ENCODE results near the gene PIGR. TPM values are rescaled to one million over a fixed set of nuclear protein-coding genes. Genes with fewer than 3 reads are reported as not detected.

Gene PIGR
- total RNA-seq, 1 experiment from 2014 or later, result 2.6 TPM

GRCh38 chr1:206986885-206987284, 40.6 kb upstream of the PIGR start:
- TF ChIP-seq EZH2phosphoT487 (IDR thresholded peaks at IDR 0.05; ENCODE audit: borderline replicate concordance) (no peak), ATF3 (IDR thresholded peaks at IDR 0.05) (no peak), ZNF274 (IDR thresholded peaks at IDR 0.05; ENCODE audit: low read depth, low read length) (no peak), REST (IDR thresholded peaks at IDR 0.05; ENCODE audit: low read depth) (no peak), JUND (IDR thresholded peaks at IDR 0.05) (no peak), YY1 (IDR thresholded peaks at IDR 0.05; ENCODE audit: extremely low read depth, insufficient replicate concordance, low read depth, low read length) (no peak), RAD21 (IDR thresholded peaks at IDR 0.05; ENCODE audit: low read depth) (no peak), FOSL1 (IDR thresholded peaks at IDR 0.05; ENCODE audit: low read depth) (no peak), POLR2A (IDR thresholded peaks at IDR 0.05; ENCODE audit: borderline replicate concordance, extremely low read depth, insufficient read depth, insufficient read length) (no peak), ZBTB33 (IDR thresholded peaks at IDR 0.05; ENCODE audit: extremely low read depth, insufficient replicate concordance, low read length) (no peak), ELF1 (IDR thresholded peaks at IDR 0.05; ENCODE audit: borderline replicate concordance, low read depth) (no peak), SRF (IDR thresholded peaks at IDR 0.05; ENCODE audit: low read depth) (no peak), SIN3A (IDR thresholded peaks at IDR 0.05; ENCODE audit: low read depth) (no peak), EGR1 (IDR thresholded peaks at IDR 0.05; ENCODE audit: low read depth) (no peak)
- CTCF ChIA-PET, result no interaction called here
- Histone ChIP-seq H3K9ac (ENCODE audit: low read length) (no peak overlapping the region), H3K79me2 (ENCODE audit: insufficient read depth, low read length) (no peaks in the 10 kb centered on the region), H3K9me2 (ENCODE audit: insufficient read depth) (no peaks in the 10 kb centered on the region; the same call in 1 of the 2 replicates), H3K4me2 (ENCODE audit: low read length) (no peak overlapping the region), H3K4me1 (ENCODE audit: control insufficient read depth in 1 of 2, insufficient read depth in 2 of 2, low read length in 2 of 2) (no peaks in the 10 kb centered on the region), H3K27me3 (ENCODE audit: insufficient read depth, low read length) (no peaks in the 10 kb centered on the region), H3K9me3 (ENCODE audit: control insufficient read depth in 1 of 2, insufficient read depth in 1 of 2, low read depth in 1 of 2, low read length in 2 of 2) (no peaks in the 10 kb centered on the region), H3K27ac (ENCODE audit: low read depth, low read length) (no peak overlapping the region), H4K20me1 (ENCODE audit: insufficient read depth) (no peaks in the 10 kb centered on the region), H3K4me3 (replicated peaks in 1 of 2; ENCODE audit: low read depth in 1 of 2, low read length in 2 of 2) (no peak overlapping the region), H2AFZ (ENCODE audit: low read depth, low read length, poor library complexity, severe bottlenecking) (no peak overlapping the region), H3K36me3 (ENCODE audit: control insufficient read depth in 1 of 2, insufficient read depth in 2 of 2, low read length in 2 of 2) (no peaks in the 10 kb centered on the region)
- POLR2A ChIA-PET, result no interaction called here
- ATAC-seq (no peak), DNase-seq (ENCODE audit: low read depth, low spot score) (no peak)
- intact Hi-C loops (cut with micrococcal nuclease), result loop anchor here (10.0 kb wide), 1 partner anchor 352 kb away; the partner anchor contains the start of gene DYRK3
- RAD21 ChIA-PET (ENCODE audit: low non-redundant PET in 1 of 2, low total read pairs in 2 of 2, uncharacterized antibody in 2 of 2, unreplicated experiment in 2 of 2), result no interaction called here
- BruUV-seq (replicated peaks), result no TSS peak

Measured in HCT116 (cell line).